Neural progenitor cell (in vitro differentiated cells): ENCODE data around the gene LILRA5. TPM values are rescaled to one million over a fixed set of nuclear protein-coding genes. Genes with fewer than 3 reads are reported as not detected.
"Not testable (repeated sequence)": the region's sequence is repeated elsewhere in the genome, so short reads cannot be mapped to it uniquely, and the experiment has no call there.

Source experiments
- DNase-seq: peaks from one replicate; pipeline ENCODE4 v3.0.0-alpha.2; 2016; ENCODE audit warnings: low spot score
- H2AFZ ChIP-seq: fragments of 200-600 bp; sonication (generic); replicated peaks from 2 replicates; pipeline ENCODE4 v1.6.1; 2016; ENCODE audit warnings: antibody characterized with exemption
- H3F3A ChIP-seq: fragments of 200-600 bp; sonication (generic); 2 replicates; pipeline ENCODE4 v1.6.1; 2016; ENCODE audit warnings: antibody characterized with exemption, low read depth
- H3K27ac ChIP-seq: fragments of 200-600 bp; sonication (generic); 2 replicates; pipeline ENCODE4 v1.5.1; 2016; ENCODE audit warnings: mild to moderate bottlenecking
- H3K27me3 ChIP-seq: fragments of 200-600 bp; sonication (generic); 2 replicates; pipeline ENCODE4 v1.6.1; 2016; ENCODE audit warnings: mild to moderate bottlenecking, moderate library complexity
- H3K36me3 ChIP-seq: fragments of 200-600 bp; sonication (generic); 2 replicates; pipeline ENCODE4 v1.5.1; 2016
- H3K4me1 ChIP-seq: fragments of 200-600 bp; sonication (generic); 2 replicates; pipeline ENCODE4 v1.6.1; 2016; ENCODE audit warnings: mixed run types
- H3K4me2 ChIP-seq: fragments of 200-600 bp; sonication (generic); 2 replicates; pipeline ENCODE4 v1.6.1; 2016
- H3K4me3 ChIP-seq: fragments of 200-600 bp; sonication (generic); 2 replicates; pipeline ENCODE4 v1.5.1; 2016
- H3K79me2 ChIP-seq: fragments of 200-600 bp; sonication (generic); 2 replicates; pipeline ENCODE4 v1.6.1; 2016; ENCODE audit warnings: low read depth
- H3K9ac ChIP-seq: fragments of 200-600 bp; sonication (generic); 2 replicates; pipeline ENCODE4 v1.6.1; 2016
- H3K9me3 ChIP-seq: fragments of 200-600 bp; sonication (generic); 2 replicates; pipeline ENCODE4 v1.5.1; 2016; ENCODE audit warnings: low read depth
- H4K20me1 ChIP-seq: fragments of 200-600 bp; sonication (generic); 2 replicates; pipeline ENCODE4 v1.6.1; 2016; ENCODE audit warnings: low read depth
- H3K27ac Mint-ChIP-seq: 3 replicates; pipeline ENCODE4 v1.8.0; 2021; ENCODE audit warnings: mixed read lengths
- H3K27me3 Mint-ChIP-seq: 2 replicates; pipeline ENCODE4 v1.8.0; 2022; ENCODE audit warnings: low read depth, mild to moderate bottlenecking, inconsistent platforms, moderate library complexity, mixed read lengths; ENCODE audit not compliant: insufficient read depth
- H3K36me3 Mint-ChIP-seq: 3 replicates; pipeline ENCODE4 v1.8.0; 2021; ENCODE audit warnings: mixed read lengths
- H3K4me1 Mint-ChIP-seq: 3 replicates; pipeline ENCODE4 v1.8.0; 2021; ENCODE audit warnings: mixed read lengths
- H3K4me3 Mint-ChIP-seq: 3 replicates; pipeline ENCODE4 v1.8.0; 2021; ENCODE audit warnings: mild to moderate bottlenecking, moderate library complexity, mixed read lengths
- H3K9me3 Mint-ChIP-seq: 3 replicates; pipeline ENCODE4 v1.8.0; 2020; ENCODE audit warnings: mixed read lengths
- EZH2 ChIP-seq: fragments of 200-600 bp; sonication (generic); IDR thresholded peaks from 2 replicates; pipeline ENCODE4 v1.6.1; 2017; ENCODE audit warnings: antibody characterized with exemption, mild to moderate bottlenecking, moderate library complexity
- EZH2phosphoT487 ChIP-seq: fragments of 200-600 bp; sonication (generic); IDR thresholded peaks from 2 replicates; pipeline ENCODE4 v1.6.1; 2017; ENCODE audit warnings: antibody characterized with exemption
- total RNA-seq: library from RNA; depleted of rRNA; stranded (reverse); fragments of >200 nt; gene quantifications from 2 replicates; pipeline ENCODE4 v1.2.3, GENCODE V29; 2015; ENCODE audit warnings: low replicate concordance
- TF ChIP-seq, protein P1 (sequence below): fragments of 200-600 bp; sonication (generic); IDR thresholded peaks from 2 replicates; pipeline ENCODE4 v1.5.1; 2017; ENCODE audit warnings: antibody characterized with exemption, mild to moderate bottlenecking

LILRA5 gene
- total RNA-seq, 1 donor from 2014 or later = not detected

DNA sequence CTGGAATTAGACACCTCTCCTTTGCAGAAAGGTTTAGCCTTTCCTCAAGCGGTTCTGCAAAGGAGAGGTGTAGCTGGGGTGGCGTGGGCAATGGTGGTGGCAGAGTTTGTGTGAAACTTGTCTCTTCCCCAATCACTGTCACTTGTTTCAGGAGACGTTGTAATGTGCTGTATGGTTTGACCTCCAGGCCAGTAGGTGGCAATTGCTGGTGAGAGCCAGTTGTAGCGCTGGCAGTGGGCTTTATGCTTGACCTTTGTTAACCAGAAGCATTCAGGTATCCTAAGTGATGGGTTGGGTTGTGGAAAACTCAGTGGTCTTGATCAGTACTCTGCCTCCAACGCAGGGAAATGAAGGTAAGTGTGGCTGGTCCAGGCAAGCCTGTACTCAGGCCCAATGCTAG lies 12.7 kb upstream of the LILRA5 start:
- H3K4me1 ChIP-seq = no peaks in the 10 kb centered on the region
- Mint-ChIP-seq H3K27me3 (peaks cover 10% of the 10 kb centered on the region), H3K4me3 (no peak overlapping the region), H3K27ac (no peak overlapping the region), H3K9me3 (peaks cover 12% of the 10 kb centered on the region), H3K4me1 (no peaks in the 10 kb centered on the region), H3K36me3 (no peaks in the 10 kb centered on the region)
- no peak overlapping the region for H3K4me3 ChIP-seq
- no peak overlapping the region for H3K4me2 ChIP-seq
- no peak for TF ChIP-seq EZH2
- TF ChIP-seq, protein P1, sequence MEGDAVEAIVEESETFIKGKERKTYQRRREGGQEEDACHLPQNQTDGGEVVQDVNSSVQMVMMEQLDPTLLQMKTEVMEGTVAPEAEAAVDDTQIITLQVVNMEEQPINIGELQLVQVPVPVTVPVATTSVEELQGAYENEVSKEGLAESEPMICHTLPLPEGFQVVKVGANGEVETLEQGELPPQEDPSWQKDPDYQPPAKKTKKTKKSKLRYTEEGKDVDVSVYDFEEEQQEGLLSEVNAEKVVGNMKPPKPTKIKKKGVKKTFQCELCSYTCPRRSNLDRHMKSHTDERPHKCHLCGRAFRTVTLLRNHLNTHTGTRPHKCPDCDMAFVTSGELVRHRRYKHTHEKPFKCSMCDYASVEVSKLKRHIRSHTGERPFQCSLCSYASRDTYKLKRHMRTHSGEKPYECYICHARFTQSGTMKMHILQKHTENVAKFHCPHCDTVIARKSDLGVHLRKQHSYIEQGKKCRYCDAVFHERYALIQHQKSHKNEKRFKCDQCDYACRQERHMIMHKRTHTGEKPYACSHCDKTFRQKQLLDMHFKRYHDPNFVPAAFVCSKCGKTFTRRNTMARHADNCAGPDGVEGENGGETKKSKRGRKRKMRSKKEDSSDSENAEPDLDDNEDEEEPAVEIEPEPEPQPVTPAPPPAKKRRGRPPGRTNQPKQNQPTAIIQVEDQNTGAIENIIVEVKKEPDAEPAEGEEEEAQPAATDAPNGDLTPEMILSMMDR = no peak
- TF ChIP-seq EZH2phosphoT487 = no peak
- no peaks in the 10 kb centered on the region for H3F3A ChIP-seq
- peaks cover 6% of the 10 kb centered on the region for H3K27me3 ChIP-seq
- no peaks in the 10 kb centered on the region for H3K36me3 ChIP-seq
- no peak overlapping the region for H3K9ac ChIP-seq
- H2AFZ ChIP-seq = no peak overlapping the region
- DNase-seq = no peak
- H4K20me1 ChIP-seq = no peaks in the 10 kb centered on the region
- no peaks in the 10 kb centered on the region for H3K79me2 ChIP-seq
- H3K27ac ChIP-seq = no peak overlapping the region
- no peaks in the 10 kb centered on the region for H3K9me3 ChIP-seq

DNA sequence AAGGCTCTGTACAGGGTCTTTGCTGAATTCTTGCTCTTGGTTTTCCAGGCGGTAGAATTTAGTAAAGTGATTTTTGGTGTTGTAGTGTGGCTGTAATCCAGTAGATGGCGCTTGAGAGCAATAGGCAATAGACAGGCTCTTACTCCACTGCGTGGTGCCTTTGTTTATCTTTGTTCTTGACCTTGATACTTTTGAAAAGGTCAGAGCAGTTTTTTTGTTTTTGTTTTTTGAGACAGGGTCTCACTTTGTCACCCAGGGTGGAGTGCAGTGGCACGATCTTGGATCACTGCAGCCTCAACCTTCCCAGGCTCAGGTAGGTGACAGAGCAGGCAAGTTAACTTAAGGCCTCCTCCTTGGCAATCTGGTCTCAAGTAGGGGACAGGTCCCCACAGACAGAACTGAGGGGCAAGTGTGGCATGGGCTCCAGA lies 12.2 kb upstream of the LILRA5 start:
- H3K36me3 ChIP-seq = no peaks in the 10 kb centered on the region
- Mint-ChIP-seq H3K27ac (no peak overlapping the region), H3K4me3 (no peak overlapping the region), H3K36me3 (no peaks in the 10 kb centered on the region), H3K4me1 (no peaks in the 10 kb centered on the region), H3K9me3 (peaks cover 14% of the 10 kb centered on the region), H3K27me3 (peaks cover 10% of the 10 kb centered on the region)
- no peak overlapping the region for H3K9ac ChIP-seq
- no peaks in the 10 kb centered on the region for H3K9me3 ChIP-seq
- no peak overlapping the region for H2AFZ ChIP-seq
- no peak overlapping the region for H3K4me2 ChIP-seq
- DNase-seq = peak; percentile 42
- H4K20me1 ChIP-seq = no peaks in the 10 kb centered on the region
- no peak overlapping the region for H3K27ac ChIP-seq
- no peak for TF ChIP-seq EZH2phosphoT487
- TF ChIP-seq, protein P1 = peak; percentile 81
- no peak for TF ChIP-seq EZH2
- H3K27me3 ChIP-seq = peaks cover 6% of the 10 kb centered on the region
- H3F3A ChIP-seq = no peaks in the 10 kb centered on the region
- no peak overlapping the region for H3K4me3 ChIP-seq
- H3K79me2 ChIP-seq = no peaks in the 10 kb centered on the region
- H3K4me1 ChIP-seq = no peaks in the 10 kb centered on the region

DNA sequence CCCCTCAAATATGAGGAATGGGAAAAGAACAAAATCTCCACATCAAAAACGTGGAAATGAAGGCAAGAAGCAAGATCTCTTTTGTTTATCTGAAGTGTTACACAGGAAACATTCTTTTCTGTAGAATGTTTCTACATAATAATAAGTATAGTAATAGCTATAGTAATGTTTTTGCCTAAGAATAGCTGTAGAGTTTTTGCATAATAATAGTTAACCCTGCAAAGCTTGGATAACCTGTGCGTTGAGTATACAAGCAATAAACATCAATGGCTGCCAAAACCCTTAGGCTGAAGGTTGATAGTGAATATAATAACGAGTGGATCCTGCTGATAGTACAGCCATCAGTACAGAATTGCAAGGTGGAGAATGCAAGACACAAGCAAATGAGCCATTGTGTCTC lies 11.1 kb upstream of the LILRA5 start:
- Histone ChIP-seq H3K9ac (no peak overlapping the region), H3K27me3 (peaks cover 6% of the 10 kb centered on the region), H3K27ac (no peak overlapping the region), H3K4me1 (no peaks in the 10 kb centered on the region), H2AFZ (no peak overlapping the region), H3K9me3 (no peaks in the 10 kb centered on the region), H3K4me2 (no peak overlapping the region), H4K20me1 (no peaks in the 10 kb centered on the region), H3K36me3 (no peaks in the 10 kb centered on the region), H3F3A (no peaks in the 10 kb centered on the region), H3K4me3 (no peak overlapping the region), H3K79me2 (no peaks in the 10 kb centered on the region)
- no peak overlapping the region for H3K27ac Mint-ChIP-seq
- TF ChIP-seq EZH2phosphoT487 (no peak), EZH2 (no peak)
- TF ChIP-seq, protein P1 = no peak
- H3K4me1 Mint-ChIP-seq = no peaks in the 10 kb centered on the region
- no peaks in the 10 kb centered on the region for H3K36me3 Mint-ChIP-seq
- peaks cover 14% of the 10 kb centered on the region for H3K9me3 Mint-ChIP-seq
- H3K27me3 Mint-ChIP-seq = peaks cover 8% of the 10 kb centered on the region
- H3K4me3 Mint-ChIP-seq = no peak overlapping the region
- no peak for DNase-seq

DNA sequence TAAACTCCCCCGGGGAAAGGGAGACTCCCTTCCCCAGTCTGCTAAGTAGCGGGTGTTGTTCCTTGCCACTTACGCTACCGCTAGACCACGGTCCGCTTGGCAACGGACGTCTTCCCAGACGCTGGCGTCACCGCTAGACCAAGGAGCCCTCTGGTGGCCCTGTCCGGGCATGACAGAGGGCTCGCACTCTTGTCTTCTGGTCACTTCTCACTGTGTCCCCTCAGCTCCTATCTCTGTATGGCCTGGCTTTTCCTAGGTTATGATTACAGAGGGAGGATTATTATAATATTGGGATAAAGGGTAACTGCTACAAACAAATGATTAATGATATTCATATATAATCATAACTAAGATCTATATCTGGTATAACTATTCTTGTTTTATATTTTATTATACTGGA lies 10.0 kb upstream of the LILRA5 start:
- H3K4me3 Mint-ChIP-seq, H3K4me3 ChIP-seq, H3K36me3 Mint-ChIP-seq, H3K27ac Mint-ChIP-seq, H3K4me1 ChIP-seq, H3K36me3 ChIP-seq, H3K4me1 Mint-ChIP-seq, H3K27me3 ChIP-seq, H3K79me2 ChIP-seq, H3K27me3 Mint-ChIP-seq, H3K4me2 ChIP-seq, H4K20me1 ChIP-seq, H3F3A ChIP-seq, H3K9ac ChIP-seq, H3K9me3 ChIP-seq, H3K27ac ChIP-seq, H2AFZ ChIP-seq, DNase-seq: not testable (repeated sequence)
- H3K9me3 Mint-ChIP-seq = peaks cover 14% of the 10 kb centered on the region

DNA sequence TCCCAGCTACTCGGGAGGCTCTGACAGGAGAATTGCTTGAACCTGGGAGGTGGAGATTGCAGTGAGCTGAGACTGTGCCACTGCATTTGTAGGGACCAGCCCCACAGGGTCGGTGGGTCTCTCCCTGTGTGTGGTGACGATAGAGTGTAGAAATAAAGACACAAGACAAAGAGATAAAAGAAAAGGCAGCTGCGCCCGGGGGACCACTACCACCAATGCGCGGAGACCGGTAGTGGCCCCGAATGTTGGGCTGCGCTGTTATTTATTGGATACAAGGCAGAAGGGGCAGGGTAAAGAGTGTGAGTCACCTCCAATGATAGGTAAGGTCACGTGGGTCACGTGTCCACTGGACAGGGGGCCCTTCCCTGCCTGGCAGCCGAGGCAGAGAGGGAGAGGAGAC lies 9.3 kb upstream of the LILRA5 start:
- not testable (repeated sequence) for H3K4me1 ChIP-seq, H3K4me2 ChIP-seq, H3K27ac Mint-ChIP-seq, H3K79me2 ChIP-seq, H3K4me1 Mint-ChIP-seq, H4K20me1 ChIP-seq, H3K27me3 Mint-ChIP-seq, H3K27ac ChIP-seq, H3K36me3 ChIP-seq, H2AFZ ChIP-seq, DNase-seq, H3K4me3 Mint-ChIP-seq, H3K36me3 Mint-ChIP-seq, H3K4me3 ChIP-seq, H3K9ac ChIP-seq, H3K27me3 ChIP-seq, H3K9me3 ChIP-seq, H3F3A ChIP-seq
- H3K9me3 Mint-ChIP-seq = peaks cover 14% of the 10 kb centered on the region
